Stimulated activated naive CD8-positive, alpha-beta T cell treated with anti-CD3 and anti-CD28 coated beads, Interleukin-15, Interleukin-2, amounts not matched to agents 100 U/mL and 50 U/mL, for 24 hours (primary cell): Measurements from ENCODE around the gene UQCRHL.
"Not testable (repeated sequence)": the region's sequence is repeated elsewhere in the genome, so short reads cannot be mapped to it uniquely, and the experiment has no call there.

ENCODE experiments used
- ATAC-seq: fragments of 150-1000 bp; cut with Tn5 transposase; one replicate; pipeline ENCODE4 v1.10.0; 2021
- DNase-seq: peaks from one replicate; pipeline ENCODE4 v3.0.0; 2021

Gene UQCRHL

GRCh38 chr1:15835205-15835740 lies 27.8 kb upstream of the UQCRHL start:
- DNase-seq (no peak), ATAC-seq (peak; percentile 7)

GRCh38 chr1:15834406-15835204 lies 27.2 kb upstream of the UQCRHL start:
- ATAC-seq = peak; percentile 60

GRCh38 chr1:15833842-15834405 lies 26.5 kb upstream of the UQCRHL start:
- ATAC-seq (no peak), DNase-seq (no peak)

More at GRCh38 chr1:15834406-15835204, 27.2 kb upstream of the UQCRHL start:
- DNase-seq = peak; percentile 92

GRCh38 chr1:15833069-15833679 lies 25.7 kb upstream of the UQCRHL start:
- DNase-seq = peak; percentile 33
- no peak for ATAC-seq

GRCh38 chr1:15830258-15830657 lies 22.8 kb upstream of the UQCRHL start:
- DNase-seq = no peak
- no peak for ATAC-seq

GRCh38 chr1:15828931-15829330 lies 21.5 kb upstream of the UQCRHL start:
- not testable (repeated sequence) for ATAC-seq, DNase-seq

GRCh38 chr1:15827567-15827966 lies 20.1 kb upstream of the UQCRHL start:
- ATAC-seq, DNase-seq: not testable (repeated sequence)

- ATAC-seq (no peak), DNase-seq (no peak)
Measured at GRCh38 chr1:15826810-15827507, 19.5 kb upstream of the UQCRHL start.

GRCh38 chr1:15825800-15826199 lies 18.4 kb upstream of the UQCRHL start:
- ATAC-seq (no peak), DNase-seq (no peak)

- no peak for ATAC-seq
- DNase-seq = no peak
Measured at GRCh38 chr1:15820478-15820877, 13.0 kb upstream of the UQCRHL start.

GRCh38 chr1:15816674-15817073 lies 9.2 kb upstream of the UQCRHL start:
- ATAC-seq = no peak
- DNase-seq = no peak

- no peak for DNase-seq
Measured at GRCh38 chr1:15810073-15810472, 2.6 kb upstream of the UQCRHL start.

GRCh38 chr1:15808955-15809354 lies 1.5 kb upstream of the UQCRHL start:
- ATAC-seq (no peak), DNase-seq (no peak)

More at GRCh38 chr1:15810073-15810472, 2.6 kb upstream of the UQCRHL start:
- no peak for ATAC-seq

GRCh38 chr1:15807121-15807520 lies 328 bp downstream of the UQCRHL start:
- DNase-seq (no peak), ATAC-seq (no peak)

- DNase-seq (no peak), ATAC-seq (no peak)
Measured at GRCh38 chr1:15804060-15804459, 3.4 kb downstream of the UQCRHL start.

- no peak for DNase-seq
- ATAC-seq = no peak
Measured at GRCh38 chr1:15803380-15803779, 4.1 kb downstream of the UQCRHL start.

- DNase-seq (no peak), ATAC-seq (no peak)
Measured at GRCh38 chr1:15802234-15802965, 5.0 kb downstream of the UQCRHL start.

GRCh38 chr1:15799928-15800835 lies 7.3 kb downstream of the UQCRHL start:
- no peak for ATAC-seq
- no peak for DNase-seq

GRCh38 chr1:15799004-15799867 lies 8.2 kb downstream of the UQCRHL start:
- ATAC-seq (peak; percentile 79), DNase-seq (peak; percentile 45)
